Eye (tissue), 1 donor: Measurements from ENCODE around the gene BEX4.
"Not testable (repeated sequence)": the region's sequence is repeated elsewhere in the genome, so short reads cannot be mapped to it uniquely, and the experiment has no call there.

Experiments used
- DNase-seq: peaks from one replicate; pipeline ENCODE4 v3.0.0-alpha.2; 2015

Gene BEX4, protein sequence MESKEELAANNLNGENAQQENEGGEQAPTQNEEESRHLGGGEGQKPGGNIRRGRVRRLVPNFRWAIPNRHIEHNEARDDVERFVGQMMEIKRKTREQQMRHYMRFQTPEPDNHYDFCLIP

GRCh38 chrX:103214870-103215424 is at the start of gene BEX4:
Gene BEX4, plus strand, starts transcription at chrX:103215108. Its CDS starts 1,046 bp downstream, at chrX:103216154.
- peak; percentile 90 for DNase-seq

DNA sequence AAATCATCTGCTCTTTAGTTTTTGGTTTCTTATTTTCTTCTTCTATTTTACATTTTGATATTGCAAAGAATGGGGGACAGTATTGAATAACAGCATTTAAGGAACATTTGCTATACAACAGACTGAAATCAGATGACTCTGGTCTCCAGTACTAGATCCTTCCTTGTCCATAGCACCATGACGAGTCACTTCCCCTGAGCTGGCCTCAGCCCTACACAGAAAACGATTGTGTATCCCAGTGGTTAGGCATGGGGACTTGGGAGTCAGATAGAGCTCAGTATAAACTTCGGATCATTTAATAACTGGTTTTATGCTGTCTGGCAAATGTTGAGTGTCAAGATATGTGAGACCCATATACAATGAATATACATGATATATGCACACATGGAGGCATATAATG is 44.7 kb upstream of the BEX4 start:
- no peak for DNase-seq

DNA sequence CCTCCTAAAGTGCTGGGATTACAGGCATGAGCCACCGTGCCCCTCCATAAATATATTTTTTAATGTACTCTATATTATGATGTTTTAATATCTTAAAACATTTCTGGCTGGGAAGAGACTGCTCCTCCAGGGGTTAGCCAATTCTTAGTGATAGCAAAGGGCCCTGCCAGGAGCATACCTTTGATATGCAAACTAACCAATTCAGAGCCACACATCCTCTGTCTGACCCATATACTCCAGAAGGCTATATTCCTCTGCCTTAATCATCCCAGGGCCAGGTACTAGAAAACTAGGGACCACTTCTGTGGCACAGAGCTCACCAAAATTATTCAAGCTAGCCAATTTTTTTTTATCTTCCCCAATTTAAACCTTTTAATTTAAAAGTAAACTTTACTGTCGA is 43.6 kb upstream of the BEX4 start:
- no peak for DNase-seq

GRCh38 chrX:103175256-103175655 is 39.7 kb upstream of the BEX4 start:
- not testable (repeated sequence) for DNase-seq

GRCh38 chrX:103175944-103176753 is 38.8 kb upstream of the BEX4 start:
- peak; percentile 81 for DNase-seq

GRCh38 chrX:103177556-103177955 is 37.4 kb upstream of the BEX4 start:
- no peak for DNase-seq

GRCh38 chrX:103183912-103184311 is 31.0 kb upstream of the BEX4 start:
- DNase-seq = no peak

DNA sequence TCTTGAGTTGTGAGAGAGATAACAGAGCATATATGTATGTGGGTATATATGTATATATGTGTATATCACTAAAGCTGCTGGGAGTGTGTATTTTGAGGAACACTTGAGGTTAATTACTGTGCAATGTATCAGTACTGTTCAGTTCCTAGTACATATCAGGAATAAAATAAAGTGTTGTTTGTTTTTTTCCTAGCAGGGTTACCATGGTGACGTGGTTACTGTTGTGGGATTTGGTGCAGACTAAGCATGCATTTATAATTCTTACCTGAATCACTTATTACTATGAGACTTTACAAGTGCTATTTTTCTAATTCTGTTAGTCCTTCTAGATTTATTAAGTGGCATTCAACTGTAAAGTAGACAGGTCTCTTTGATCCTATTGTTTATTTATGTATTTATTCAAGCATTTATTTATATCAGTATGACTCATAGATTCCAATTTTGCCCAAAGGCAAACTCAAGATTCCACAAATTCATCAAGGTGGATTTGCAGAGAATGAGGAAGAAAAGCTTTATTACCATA is 26.9 kb upstream of the BEX4 start:
- no peak for DNase-seq

DNA sequence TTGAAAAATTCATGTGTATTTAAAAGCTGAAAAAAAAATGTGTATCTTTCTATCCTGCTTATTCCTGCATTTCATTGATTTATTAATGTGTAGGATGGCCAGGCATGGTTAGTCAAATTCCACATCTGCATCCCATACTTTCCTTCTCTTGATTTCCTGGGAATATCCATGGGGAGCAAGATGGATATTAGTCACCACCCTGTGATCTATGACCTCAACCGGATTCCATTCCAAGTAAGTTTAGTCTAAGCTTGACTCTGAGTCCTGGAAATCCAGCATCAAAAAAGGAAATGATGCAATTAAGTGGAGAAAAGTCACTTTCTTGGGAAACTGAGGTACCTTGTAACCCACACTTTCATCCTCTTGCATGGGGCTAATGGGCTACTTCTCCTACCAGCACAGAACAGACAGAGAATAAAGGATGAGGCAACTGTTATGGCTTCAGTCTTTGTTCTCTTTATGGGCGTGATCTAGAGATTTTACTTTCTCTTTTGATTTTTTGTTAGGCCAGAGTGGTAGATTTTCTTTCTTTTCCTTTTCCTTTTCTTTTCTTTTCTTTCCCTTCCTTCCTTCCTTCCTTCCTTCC is 17.1 kb upstream of the BEX4 start:
- no peak for DNase-seq

- not testable (repeated sequence) for DNase-seq
Measured at GRCh38 chrX:103198668-103199067, 16.2 kb upstream of the BEX4 start.

- DNase-seq = no peak
Measured at GRCh38 chrX:103201041-103201440, 13.9 kb upstream of the BEX4 start.

DNA sequence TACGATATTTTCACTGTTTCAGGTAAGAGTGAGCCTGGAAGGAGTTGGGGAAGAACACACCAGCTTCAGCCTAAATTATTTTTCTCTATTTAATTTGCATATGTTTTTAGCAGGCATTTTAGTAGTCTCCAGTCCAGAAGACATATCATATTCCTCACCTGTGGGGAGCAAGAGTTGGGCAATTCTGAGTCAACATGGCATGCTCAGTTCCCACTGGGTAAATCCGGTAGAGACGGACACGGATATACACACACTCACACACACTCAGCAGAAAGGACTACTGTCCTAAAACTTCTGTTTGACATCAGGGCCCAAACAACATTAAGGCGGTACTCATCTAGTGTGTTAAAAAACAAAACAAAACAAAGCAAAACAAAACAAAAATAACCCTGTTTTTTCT is 4.9 kb upstream of the BEX4 start:
- DNase-seq = no peak

DNA sequence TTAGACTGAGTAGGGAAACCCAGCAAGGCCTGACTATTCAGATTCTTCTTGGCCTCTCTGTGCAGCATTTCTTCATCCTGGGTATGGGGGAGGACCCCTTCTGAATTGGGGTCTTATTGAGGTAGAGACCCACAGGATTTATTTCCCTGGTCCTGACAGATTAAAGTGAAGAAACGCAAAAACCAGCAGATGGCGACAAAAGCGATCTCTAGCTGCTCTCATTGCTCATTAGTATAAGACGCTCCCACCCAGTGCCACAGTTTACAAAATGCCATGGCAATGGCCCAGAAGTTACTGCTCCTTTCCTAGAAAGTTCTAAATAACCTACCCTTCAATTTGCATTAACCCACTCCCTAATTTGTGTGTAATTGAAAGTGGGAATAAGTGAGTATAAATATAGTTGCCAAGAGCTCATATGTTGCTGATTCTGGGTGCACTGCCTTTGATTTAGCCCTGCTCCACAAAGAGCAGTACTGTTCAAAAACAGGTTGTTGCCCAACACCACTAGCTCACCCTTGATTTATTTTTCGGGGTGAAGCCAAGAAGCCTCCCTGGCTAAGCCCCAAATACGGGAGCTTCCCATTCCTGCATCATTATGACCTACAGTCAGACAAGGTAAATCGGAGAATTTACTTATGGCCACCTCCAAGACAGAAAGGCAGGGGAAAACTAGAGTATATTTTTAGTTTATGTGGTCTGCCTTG is 3.7 kb upstream of the BEX4 start:
- peak; percentile 78 for DNase-seq

DNA sequence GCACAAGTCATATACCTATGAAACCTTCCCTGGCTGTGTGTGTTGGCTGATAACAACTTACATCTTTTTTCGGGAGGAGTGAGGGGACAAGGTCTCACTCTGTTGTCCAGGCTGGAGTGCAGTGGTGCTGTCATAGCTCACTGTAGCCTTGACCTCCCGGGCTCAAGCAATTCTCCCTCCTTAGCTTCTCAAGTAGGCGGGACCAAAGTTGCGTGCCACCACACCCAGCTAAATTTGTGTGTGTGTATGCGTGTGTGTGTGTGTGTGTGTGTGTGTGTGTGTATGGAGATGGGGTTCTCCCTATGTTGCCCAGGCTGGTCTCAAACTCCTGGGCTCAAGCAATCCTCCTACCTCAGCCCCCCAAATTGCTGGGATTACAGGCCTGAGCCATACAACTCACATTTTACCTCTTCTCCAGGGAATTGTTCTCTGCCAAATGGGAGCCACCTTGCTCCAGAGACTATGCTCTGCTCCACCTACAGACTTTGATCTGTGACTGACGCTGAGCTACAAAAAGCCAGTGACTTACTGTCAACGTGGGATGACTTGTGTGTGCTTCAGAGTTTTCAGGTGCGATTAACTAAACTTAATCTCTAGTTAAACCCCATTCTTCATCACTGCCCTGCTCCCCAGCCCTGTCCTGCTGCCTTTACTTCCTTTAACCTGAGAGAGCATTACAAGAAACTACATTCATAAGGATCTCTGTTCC is 2.0 kb upstream of the BEX4 start:
- DNase-seq = no peak

- peak; percentile 75 for DNase-seq
Measured at GRCh38 chrX:103215425-103215991, 600 bp downstream of the BEX4 start.

GRCh38 chrX:103220511-103221323 is 5.8 kb downstream of the BEX4 start:
- DNase-seq = peak; percentile 52

DNA sequence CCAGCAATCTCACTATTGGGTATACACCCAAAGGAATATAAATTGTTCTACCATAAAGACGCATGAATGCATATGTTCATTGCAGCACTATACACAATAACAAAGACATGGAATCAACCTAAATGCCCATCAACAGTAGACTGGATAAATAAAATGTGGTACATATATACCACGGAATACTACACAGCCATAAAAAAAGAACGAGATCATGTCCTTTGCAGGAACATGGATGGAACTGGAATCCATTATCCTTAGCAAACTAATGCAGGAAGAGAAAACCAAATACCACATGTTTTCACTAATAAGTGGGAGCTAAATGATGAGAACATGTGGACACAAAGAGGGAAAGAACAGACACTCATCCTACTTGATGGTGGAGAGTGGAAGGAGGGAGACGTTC is 11.0 kb downstream of the BEX4 start:
- not testable (repeated sequence) for DNase-seq

DNA sequence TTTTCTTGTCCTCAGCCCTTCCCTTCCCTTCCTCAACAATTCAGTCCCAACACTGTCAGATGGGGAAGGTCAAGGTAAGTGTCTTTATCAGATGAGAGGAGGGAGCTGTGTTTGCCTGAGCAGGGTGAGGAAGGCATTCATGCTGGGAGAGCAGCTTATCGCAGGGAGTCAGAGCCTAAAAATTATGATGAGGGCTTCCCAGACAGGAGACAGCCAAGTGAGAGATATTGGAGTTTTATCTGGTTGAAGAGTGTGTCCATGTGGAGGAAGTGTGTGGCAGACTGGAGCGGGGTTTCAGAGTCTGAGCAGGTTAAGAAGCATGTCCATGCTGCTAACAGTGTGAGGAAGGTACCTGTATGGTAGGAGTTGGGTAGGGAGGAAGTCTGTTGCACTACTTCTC is 18.4 kb downstream of the BEX4 start:
- no peak for DNase-seq

DNA sequence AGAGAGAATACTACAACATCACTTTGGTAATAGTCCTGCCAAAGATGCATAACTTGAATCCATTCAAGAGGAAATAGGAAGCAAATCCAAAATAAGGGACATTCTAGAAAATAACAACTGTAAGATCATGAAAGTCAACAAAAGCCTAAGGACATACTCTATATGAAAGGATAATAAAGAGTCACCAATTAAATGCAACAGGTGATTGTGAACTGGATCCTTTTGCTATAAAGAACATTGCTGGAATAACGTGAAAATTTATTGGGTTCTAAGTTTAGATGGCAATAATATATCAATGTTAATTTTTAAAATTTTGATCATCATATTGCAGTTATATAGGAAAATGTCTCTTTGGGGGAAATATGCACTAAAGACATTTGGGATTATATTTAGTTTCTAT is 20.0 kb downstream of the BEX4 start:
- no peak for DNase-seq

GRCh38 chrX:103235608-103236007 is 20.7 kb downstream of the BEX4 start:
- not testable (repeated sequence) for DNase-seq

DNA sequence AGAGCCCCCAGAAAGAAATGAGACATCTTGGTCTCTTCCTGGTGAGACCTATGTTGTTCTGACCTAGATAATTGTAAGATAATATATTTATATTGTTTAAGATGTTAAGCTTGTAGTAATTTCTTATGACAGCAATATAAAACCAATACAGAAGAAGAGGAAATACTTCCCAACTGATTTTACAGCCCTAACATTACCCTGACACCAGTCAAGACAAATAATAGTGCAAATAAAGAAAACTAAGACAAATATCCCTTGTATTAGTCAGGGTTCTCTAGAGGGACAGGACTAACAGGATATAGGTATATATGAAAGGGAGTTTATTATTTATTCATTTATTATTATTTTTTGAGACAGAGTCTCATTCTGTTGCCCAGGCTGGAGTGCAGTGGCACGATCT is 21.4 kb downstream of the BEX4 start:
- DNase-seq = no peak
